K562 (cell line): Measurements from ENCODE around the gene SPEM1. TPM values are rescaled to one million over a fixed set of nuclear protein-coding genes. Genes with fewer than 3 reads are reported as not detected.

Experiments
- ARID1B ChIP-seq: fragments of 450-650 bp; IDR thresholded peaks from 2 replicates; pipeline ENCODE4 v1.6.1; 2016; ENCODE audit warnings: antibody characterized with exemption, mild to moderate bottlenecking, inconsistent platforms
- DIDO1 ChIP-seq: fragments of 450-650 bp; IDR thresholded peaks from 2 replicates; pipeline ENCODE4 v1.6.1; 2016; ENCODE audit warnings: low read depth, missing biosample characterization, missing genetic modification characterization
- DMBX1 ChIP-seq: fragments of 250-450 bp; sonication (Bioruptor Pico); IDR thresholded peaks from 2 replicates; pipeline ENCODE4 v1.8.0; 2022; ENCODE audit warnings: inconsistent platforms, mild to moderate bottlenecking, moderate library complexity, borderline replicate concordance
- EGR1 ChIP-seq: fragments of 450-650 bp; conservative IDR thresholded peaks from 2 replicates; pipeline ENCODE4 v1.6.1; 2017; ENCODE audit warnings: mild to moderate bottlenecking
- EHMT2 ChIP-seq: fragments of 450-650 bp; IDR thresholded peaks from 2 replicates; pipeline ENCODE4 v1.6.1; 2018; ENCODE audit warnings: antibody characterized with exemption
- ELF1 ChIP-seq: fragments of 200-800 bp; sonication (Bioruptor generic); IDR thresholded peaks from 2 replicates; pipeline ENCODE4 v1.6.1; 2016; ENCODE audit warnings: missing genetic modification characterization, missing compliant biosample characterization
- EZH2 ChIP-seq: IDR thresholded peaks from 2 replicates; pipeline ENCODE4 v1.6.1; 2012; ENCODE audit warnings: low read depth, mild to moderate bottlenecking, inconsistent platforms, low read length, borderline replicate concordance
- FOXP1 ChIP-seq: sonication (generic); formaldehyde crosslinking; IDR thresholded peaks from 2 replicates; pipeline ENCODE4 v1.8.0; 2022; ENCODE audit warnings: mild to moderate bottlenecking, missing genetic modification reagents
- GABPB2 ChIP-seq: fragments of 250-450 bp; sonication (Bioruptor Pico); conservative IDR thresholded peaks from 2 replicates; pipeline ENCODE4 v1.5.1; 2021; ENCODE audit warnings: mild to moderate bottlenecking
- ID3 ChIP-seq, 2 experiments: fragments of 250-450 bp in 1 of 2; fragments of 450-650 bp in 1 of 2; sonication (Bioruptor Pico) in 1 of 2; IDR thresholded peaks; 2 replicates each; pipeline versions ENCODE4 v1.6.1 to v1.8.0; 2016 to 2021; ENCODE audit warnings: mild to moderate bottlenecking in 2 of 2, moderate library complexity in 2 of 2, missing compliant biosample characterization in 1 of 2, missing genetic modification characterization in 1 of 2
- IRF9 ChIP-seq: fragments of 450-650 bp; IDR thresholded peaks from 2 replicates; pipeline ENCODE4 v1.6.1; 2016; ENCODE audit warnings: missing biosample characterization, missing genetic modification characterization
- KAT8 ChIP-seq: fragments of 450-650 bp; IDR thresholded peaks from 2 replicates; pipeline ENCODE4 v1.6.1; 2016; ENCODE audit warnings: low read depth, mild to moderate bottlenecking
- KHSRP ChIP-seq: fragments of 450-650 bp; IDR thresholded peaks from 2 replicates; pipeline ENCODE4 v1.6.1; 2017
- LARP7 ChIP-seq: fragments of 450-650 bp; IDR thresholded peaks from 2 replicates; pipeline ENCODE4 v1.6.1; 2016
- MIER1 ChIP-seq: fragments of 450-650 bp; IDR thresholded peaks from 2 replicates; pipeline ENCODE4 v1.6.1; 2016; ENCODE audit warnings: antibody characterized with exemption, mild to moderate bottlenecking, low read depth
- NCOA1 ChIP-seq: fragments of 450-650 bp; IDR thresholded peaks from 2 replicates; pipeline ENCODE4 v1.6.1; 2016; ENCODE audit warnings: low read depth
- NELFE ChIP-seq: IDR thresholded peaks from 2 replicates; pipeline ENCODE4 v1.6.1; 2011; ENCODE audit warnings: mild to moderate bottlenecking; ENCODE audit not compliant: insufficient read depth, insufficient read length
- PHF21A ChIP-seq: fragments of 450-650 bp; IDR thresholded peaks from 2 replicates; pipeline ENCODE4 v1.6.1; 2017; ENCODE audit warnings: low read depth, borderline replicate concordance
- RBM34 ChIP-seq: fragments of 200-400 bp; formaldehyde crosslinking; IDR thresholded peaks from 2 replicates; pipeline ENCODE4 v1.6.1; 2018; ENCODE audit warnings: low read length, borderline replicate concordance; ENCODE audit not compliant: insufficient read depth
- SMAD4 ChIP-seq: fragments of 250-450 bp; sonication (Bioruptor Pico); conservative IDR thresholded peaks from 2 replicates; pipeline ENCODE4 v1.8.0; 2021; ENCODE audit warnings: inconsistent platforms, mild to moderate bottlenecking, moderate library complexity
- SP1 ChIP-seq: sonication (generic); formaldehyde crosslinking; IDR thresholded peaks from 2 replicates; pipeline ENCODE4 v1.8.1; 2022; ENCODE audit warnings: mild to moderate bottlenecking, missing genetic modification reagents
- SRSF7 ChIP-seq: fragments of 200-400 bp; formaldehyde crosslinking; optimal IDR thresholded peaks from 2 replicates; pipeline ENCODE3; 2017; ENCODE audit warnings: mild to moderate bottlenecking, low read depth, low read length
- STAG1 ChIP-seq: sonication (generic); formaldehyde crosslinking; IDR thresholded peaks from 2 replicates; pipeline ENCODE4 v1.5.0; 2020; ENCODE audit warnings: missing genetic modification reagents, borderline replicate concordance
- THRA ChIP-seq: fragments of 450-650 bp; IDR thresholded peaks from 2 replicates; pipeline ENCODE4 v1.6.1; 2017; ENCODE audit warnings: mild to moderate bottlenecking, moderate library complexity
- XRCC3 ChIP-seq: fragments of 450-650 bp; IDR thresholded peaks from 2 replicates; pipeline ENCODE4 v1.6.1; 2017; ENCODE audit warnings: mild to moderate bottlenecking, moderate library complexity
- XRCC5 ChIP-seq: fragments of 200-400 bp; formaldehyde crosslinking; IDR thresholded peaks from 2 replicates; pipeline ENCODE4 v1.6.1; 2017; ENCODE audit warnings: low read depth, mild to moderate bottlenecking, low read length
- ZBTB8A ChIP-seq: fragments of 450-650 bp; IDR thresholded peaks from 2 replicates; pipeline ENCODE4 v1.6.1; 2018; ENCODE audit warnings: mild to moderate bottlenecking, moderate library complexity; ENCODE audit not compliant: partially characterized antibody
- ZNF140 ChIP-seq: fragments of 250-450 bp; sonication (Bioruptor Pico); IDR thresholded peaks from 2 replicates; pipeline ENCODE4 v1.8.0; 2021; ENCODE audit warnings: moderate library complexity, mild to moderate bottlenecking, inconsistent platforms
- ZNF174 ChIP-seq: fragments of 250-450 bp; sonication (Bioruptor Pico); IDR thresholded peaks from 2 replicates; pipeline ENCODE4 v1.4.0; 2020; ENCODE audit warnings: mild to moderate bottlenecking
- ZNF41 ChIP-seq: fragments of 250-450 bp; sonication (Bioruptor Pico); conservative IDR thresholded peaks from 2 replicates; pipeline ENCODE4 v1.4.0; 2020; ENCODE audit warnings: mild to moderate bottlenecking
- ZNF696 ChIP-seq: fragments of 250-450 bp; sonication (Bioruptor Pico); conservative IDR thresholded peaks from 2 replicates; pipeline ENCODE4 v1.4.0; 2020; ENCODE audit warnings: mild to moderate bottlenecking, moderate library complexity
- ZNF766 ChIP-seq: fragments of 200-800 bp; sonication (Bioruptor generic); conservative IDR thresholded peaks from 2 replicates; pipeline ENCODE4 v1.6.1; 2016; ENCODE audit warnings: missing genetic modification characterization, missing compliant biosample characterization
- ZNF77 ChIP-seq: fragments of 250-450 bp; sonication (Bioruptor Pico); IDR thresholded peaks from 2 replicates; pipeline ENCODE4 v1.5.0; 2020
- polyA plus RNA-seq, 8 experiments: library from polyadenylated mRNA; depleted of rRNA in 4 of 8; stranded (reverse) in 5 of 8; unstranded in 3 of 8; fragments of >200 nt; fragmentation: Nextera tagmentation in 2 of 8; fragmentation: Illumina TruSeq in 1 of 8; extraction: Ambion mirVana in 2 of 8; extraction: Trizol in 1 of 8; gene quantifications; 2 replicates each; pipeline versions ENCODE4 v1.2.1 to v1.2.3, GENCODE V29; 2011 to 2014; ENCODE audit warnings: inconsistent platforms in 1 of 8, missing spikeins in 1 of 8
- total RNA-seq, 7 experiments: library from RNA; depleted of rRNA in 6 of 7; stranded (reverse); fragments of >200 nt in 6 of 7; fragmentation: Illumina TruSeq in 2 of 7; extraction: Trizol in 2 of 7; gene quantifications; 2 replicates each; pipeline versions ENCODE4 v1.2.1 to v1.2.3, GENCODE V29; 2011 to 2021; ENCODE audit warnings: low replicate concordance in 1 of 7

SPEM1 gene
- total and polyA plus RNA-seq, 9 of the 15 experiments (the other 6 are each of a cell fraction or from before 2014, with no cell fraction given) = not detected

- TF ChIP-seq THRA (no peak), ZNF174 (CRISPR knock-in tag) (no peak), EHMT2 (no peak), FOXP1 (CRISPR knock-in tag) (no peak), ELF1 (tag) (no peak), DMBX1 (CRISPR knock-in tag) (no peak), ZNF77 (CRISPR knock-in tag) (no peak), ZNF140 (CRISPR knock-in tag) (no peak), SMAD4 (CRISPR knock-in tag) (no peak), NCOA1 (no peak), PHF21A (no peak), STAG1 (no peak), EGR1 (0 out of 2 replicates have a peak, but pooled peaks have one; percentile 2), KHSRP (no peak), ZBTB8A (no peak), LARP7 (no peak), XRCC5 (no peak), ZNF41 (CRISPR knock-in tag) (no peak), DIDO1 (tag) (no peak), KAT8 (no peak), EZH2 (no peak), ARID1B (no peak), SRSF7 (no peak), ZNF766 (CRISPR knock-in tag) (no peak), ZNF696 (CRISPR knock-in tag) (no peak), GABPB2 (CRISPR knock-in tag) (no peak), SP1 (CRISPR knock-in tag) (no peak), XRCC3 (no peak), NELFE (no peak), ID3 (CRISPR knock-in tag; IDR thresholded peaks at IDR 0.05) (no peak), ID3 (tag; IDR thresholded peaks at IDR 0.05) (no peak), MIER1 (no peak), RBM34 (no peak), IRF9 (tag) (no peak)
These were observed 25.5 kb downstream of the SPEM1 start (continued) for GRCh38 chr17:7445619-7445968.
